ENCODE measurements around the gene WDR93. TPM values are rescaled to one million over a fixed set of nuclear protein-coding genes. Genes with fewer than 3 reads are reported as not detected.

WDR93 gene
- under 1 TPM in 1 of 4 donors, not detected in 3; 0.31 TPM for total RNA-seq

GRCh38 chr15:89690276-89691218 lies at the start of gene WDR93, which contains the start of gene PEX11A:
Gene WDR93 (plus strand): TSS chr15:89690811. CDS start chr15:89701747, 10,936 bp downstream.
Gene PEX11A (minus strand): TSS chr15:89690754. CDS start chr15:89690632, 122 bp downstream.
- peak within 1 kb of the TSS; percentile 63 for H3K27ac ChIP-seq
- H3K27me3 ChIP-seq, result no peaks in the 10 kb centered on the region
- no peaks in the 10 kb centered on the region for H3K9me3 ChIP-seq
- no peaks in the 10 kb centered on the region for H3K36me3 ChIP-seq
- TF ChIP-seq CTCF (IDR thresholded peaks at IDR 0.05) (no peak), POLR2AphosphoS5 (IDR thresholded peaks at IDR 0.05) (no peak), EP300 (IDR thresholded peaks at IDR 0.05) (no peak), POLR2A (IDR thresholded peaks at IDR 0.05) (peak in 1 of 2 donors; percentile 16)
- H3K4me3 ChIP-seq, result peak within 1 kb of the TSS; percentile 91
- peak; percentile 78 to 81 for DNase-seq (ENCODE audit: low spot score in 2 of 2)
- peaks cover 18% of the 10 kb centered on the region for H3K4me1 ChIP-seq
- WGBS, result 4% methylated on average over 28 of the region's 60 CpGs

- no peak overlapping the region for H3K27ac ChIP-seq
- WGBS, result 86% methylated on average over 5 of the region's 5 CpGs
- H3K9me3 ChIP-seq, result no peaks in the 10 kb centered on the region
- peaks cover 16% of the 10 kb centered on the region for H3K36me3 ChIP-seq
- peak in 1 of 2 donors; percentile 4 for DNase-seq (ENCODE audit: low spot score in 2 of 2)
- H3K4me3 ChIP-seq, result no peak overlapping the region
- H3K27me3 ChIP-seq, result no peaks in the 10 kb centered on the region
- TF ChIP-seq POLR2A (IDR thresholded peaks at IDR 0.05) (no peak), POLR2AphosphoS5 (IDR thresholded peaks at IDR 0.05) (no peak), EP300 (IDR thresholded peaks at IDR 0.05) (no peak)
- H3K4me1 ChIP-seq, result no peaks in the 10 kb centered on the region
These were observed 49.6 kb upstream of the WDR93 start for GRCh38 chr15:89641053-89641452.

- WGBS, result 84% methylated on average over 16 of the region's 16 CpGs
- no peaks in the 10 kb centered on the region for H3K27me3 ChIP-seq
- H3K4me3 ChIP-seq, result no peak overlapping the region
- no peaks in the 10 kb centered on the region for H3K9me3 ChIP-seq
- H3K27ac ChIP-seq, result no peak overlapping the region
- peaks cover 16% of the 10 kb centered on the region for H3K36me3 ChIP-seq
- peak in 1 of 2 donors; percentile 74 for DNase-seq (ENCODE audit: low spot score in 2 of 2)
- no peak for TF ChIP-seq POLR2AphosphoS5 (IDR thresholded peaks at IDR 0.05)
- TF ChIP-seq POLR2A (IDR thresholded peaks at IDR 0.05), result no peak
- TF ChIP-seq CTCF (IDR thresholded peaks at IDR 0.05), result no peak
- no peak for TF ChIP-seq EP300 (IDR thresholded peaks at IDR 0.05)
- H3K4me1 ChIP-seq, result peaks cover under 1% of the 10 kb centered on the region
These were observed 48.5 kb upstream of the WDR93 start for GRCh38 chr15:89642106-89642505.

GRCh38 chr15:89645680-89646079 lies 44.9 kb upstream of the WDR93 start:
- no peak for TF ChIP-seq POLR2A (IDR thresholded peaks at IDR 0.05)
- TF ChIP-seq EP300 (IDR thresholded peaks at IDR 0.05), result no peak
- TF ChIP-seq CTCF (IDR thresholded peaks at IDR 0.05), result no peak
- no peak for TF ChIP-seq POLR2AphosphoS5 (IDR thresholded peaks at IDR 0.05)
- Histone ChIP-seq H3K27me3 (no peaks in the 10 kb centered on the region), H3K4me3 (no peak overlapping the region), H3K27ac (no peak overlapping the region), H3K36me3 (peaks cover 16% of the 10 kb centered on the region), H3K4me1 (peaks cover 3% of the 10 kb centered on the region), H3K9me3 (no peaks in the 10 kb centered on the region)
- DNase-seq (ENCODE audit: low spot score in 2 of 2), result peak; percentile 54 to 65
- 89% methylated on average over 6 of the region's 8 CpGs for WGBS

GRCh38 chr15:89646416-89647141 lies 44.0 kb upstream of the WDR93 start:
- peaks cover 3% of the 10 kb centered on the region for H3K4me1 ChIP-seq
- H3K9me3 ChIP-seq, result no peaks in the 10 kb centered on the region
- no peak overlapping the region for H3K4me3 ChIP-seq
- no peak for TF ChIP-seq POLR2AphosphoS5 (IDR thresholded peaks at IDR 0.05)
- H3K27me3 ChIP-seq, result no peaks in the 10 kb centered on the region
- 81% methylated on average over 17 of the region's 22 CpGs for WGBS
- peaks cover 15% of the 10 kb centered on the region for H3K36me3 ChIP-seq
- DNase-seq (ENCODE audit: low spot score in 2 of 2), result peak; percentile 66 to 71
- H3K27ac ChIP-seq, result no peak overlapping the region

Measured in suprapubic skin (tissue), 4 donors.